GM21717 (cell line): ENCODE data around the gene PKM.

ENCODE experiments used
- ATAC-seq: cut with Tn5 transposase; IDR thresholded peaks from one replicate; pipeline ENCODE4 v1.9.1; 2021; ENCODE audit warnings: mild to moderate bottlenecking, moderate library complexity; ENCODE audit not compliant: unreplicated experiment

PKM gene

GRCh38 chr15:72161361-72162132 is 69.4 kb downstream of the PKM start:
- no peak for ATAC-seq

- ATAC-seq, result no peak
Measured at GRCh38 chr15:72160696-72161245, 70.2 kb downstream of the PKM start.

GRCh38 chr15:72156928-72157327 is 74.1 kb downstream of the PKM start:
- ATAC-seq, result no peak

- ATAC-seq, result peak; percentile 61
Measured at GRCh38 chr15:72155635-72156616, 75.1 kb downstream of the PKM start.

GRCh38 chr15:72155003-72155621 is 75.9 kb downstream of the PKM start:
- no peak for ATAC-seq

- no peak for ATAC-seq
Measured at GRCh38 chr15:72154316-72154715, 76.7 kb downstream of the PKM start.

GRCh38 chr15:72153269-72154000 is 77.6 kb downstream of the PKM start:
- ATAC-seq, result no peak
